BJ (cell line): ENCODE measurements around the gene EAF1. TPM values are rescaled to one million over a fixed set of nuclear protein-coding genes. Genes with fewer than 3 reads are reported as not detected.

Source experiments
- CTCF ChIA-PET: fragments of 350-600 bp; formaldehyde crosslinking; extraction: SDS; loops from one replicate; lab custom pipeline; 2021; ENCODE audit warnings: antibody characterized with exemption, inconsistent platforms; lab: Yijun Ruan, JAX
- POLR2A ChIA-PET: fragments of 300-600 bp; sonication (Branson Sonifier 250); formaldehyde crosslinking; extraction: SDS; loops from one replicate; lab custom pipeline; 2021; ENCODE audit warnings: antibody characterized with exemption; lab: Charles Lee
- DNase-seq: peaks from one replicate; pipeline ENCODE4 v3.0.0-alpha.2; 2011; ENCODE audit warnings: low read depth
- H3K27me3 ChIP-seq: 2 replicates; pipeline ENCODE4 v1.6.0; 2011; ENCODE audit warnings: low read length; ENCODE audit not compliant: control insufficient read depth, insufficient read depth
- H3K36me3 ChIP-seq: 2 replicates; pipeline ENCODE4 v1.5.1; 2011; ENCODE audit warnings: low read length; ENCODE audit not compliant: control insufficient read depth, insufficient read depth
- H3K4me3 ChIP-seq: 2 replicates; pipeline ENCODE4 v1.5.1; 2011; ENCODE audit warnings: low read depth, mild to moderate bottlenecking, control low read depth, low read length
- CTCF ChIP-seq: IDR thresholded peaks from 2 replicates; pipeline ENCODE4 v1.5.1; 2011; ENCODE audit warnings: low read depth, mild to moderate bottlenecking, control low read depth, inconsistent platforms, low read length, moderate library complexity; ENCODE audit not compliant: insufficient read depth
- polyA plus RNA-seq: library from polyadenylated mRNA; depleted of rRNA; stranded (reverse); fragments of >200 nt; gene quantifications from 2 replicates; pipeline ENCODE4 v1.2.3, GENCODE V29; 2011

Gene EAF1
- polyA plus RNA-seq, 1 experiment = 8.6 TPM

- POLR2A ChIA-PET = no interaction called here
- no peak for DNase-seq
- no peaks in the 10 kb centered on the region for H3K27me3 ChIP-seq
- CTCF ChIA-PET = interaction anchor here (1.3 to 4.3 kb wide), 3 partner anchors 137 to 201 kb away, joined by 3 to 75 read pairs (median 5); partner anchors contain the start of gene CAPN7
- H3K4me3 ChIP-seq = no peak overlapping the region
- no peaks in the 10 kb centered on the region for H3K36me3 ChIP-seq
- no peak for TF ChIP-seq CTCF
Measured at GRCh38 chr3:15403495-15403894, 23.9 kb upstream of the EAF1 start.

GRCh38 chr3:15403965-15404364, 23.4 kb upstream of the EAF1 start:
- ChIA-PET CTCF (interaction anchor here (1.3 to 4.3 kb wide), 4 partner anchors 71 to 201 kb away, joined by 3 to 75 read pairs (median 4); partner anchors contain the start of genes CAPN7 and SH3BP5), POLR2A (no interaction called here)
- Histone ChIP-seq H3K36me3 (peaks cover 1% of the 10 kb centered on the region; the same call in 1 of the 2 replicates), H3K27me3 (no peaks in the 10 kb centered on the region), H3K4me3 (no peak overlapping the region)
- DNase-seq = no peak
- no peak for TF ChIP-seq CTCF

DNA sequence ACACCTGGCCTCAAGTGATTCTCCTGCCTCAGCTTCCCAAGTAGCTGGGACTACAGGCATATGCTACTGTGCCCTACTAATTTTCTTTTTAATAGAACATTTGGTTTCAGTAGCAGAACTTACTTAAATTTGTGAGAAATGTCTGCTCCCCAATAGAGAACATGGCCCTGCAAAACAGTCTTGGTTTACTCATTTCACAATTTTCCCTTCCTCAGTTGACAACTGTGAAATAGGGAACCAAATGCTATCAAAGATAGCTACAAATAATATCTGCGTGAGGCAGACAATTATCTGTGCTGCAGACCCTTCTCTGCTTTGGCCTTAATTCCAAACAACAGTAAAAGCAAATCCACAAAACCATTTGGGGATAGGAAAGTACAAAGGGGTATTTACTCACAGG, 22.6 kb upstream of the EAF1 start:
- Histone ChIP-seq H3K27me3 (no peaks in the 10 kb centered on the region), H3K36me3 (peaks cover 1% of the 10 kb centered on the region; the same call in 1 of the 2 replicates), H3K4me3 (no peak overlapping the region)
- ChIA-PET CTCF (interaction anchor here (0.7 to 4.3 kb wide), 19 partner anchors 10 to 314 kb away, joined by 3 to 75 read pairs (median 5); partner anchors contain the start of genes CAPN7 and SH3BP5), POLR2A (no interaction called here)
- DNase-seq = no peak
- no peak for TF ChIP-seq CTCF

GRCh38 chr3:15405448-15406050, 21.8 kb upstream of the EAF1 start:
- Histone ChIP-seq H3K27me3 (no peaks in the 10 kb centered on the region), H3K36me3 (peaks cover 1% of the 10 kb centered on the region; the same call in 1 of the 2 replicates), H3K4me3 (no peak overlapping the region)
- ChIA-PET CTCF (interaction anchor here (0.7 to 4.3 kb wide), 20 partner anchors 10 to 315 kb away, joined by 3 to 75 read pairs (median 5); partner anchors contain the start of genes CAPN7 and SH3BP5), POLR2A (no interaction called here)
- DNase-seq = no peak
- peak; percentile 58 for TF ChIP-seq CTCF

GRCh38 chr3:15409239-15409638, 18.2 kb upstream of the EAF1 start:
- H3K27me3 ChIP-seq = no peaks in the 10 kb centered on the region
- ChIA-PET POLR2A (no interaction called here), CTCF (interaction anchor here (1.1 kb wide), 1 partner anchor 168 kb away, joined by 5 read pairs; no protein-coding TSS in a partner anchor)
- H3K4me3 ChIP-seq = no peak overlapping the region
- peaks cover 9% of the 10 kb centered on the region for H3K36me3 ChIP-seq
- no peak for DNase-seq
- TF ChIP-seq CTCF = no peak
